Kidney (tissue), 14 donors: Measurements from ENCODE around the gene MTTP. TPM values are rescaled to one million over a fixed set of nuclear protein-coding genes. Genes with fewer than 3 reads are reported as not detected.

Source experiments
- DNase-seq, 5 donors: peaks; one replicate each; pipeline ENCODE4 v3.0.0-alpha.2; 2013 to 2020
- FAIRE-seq: peaks from 2 replicates; lab custom pipeline; 2012; peaks lifted over from hg19 to GRCh38; lab: Jason Lieb, UNC
- H3K27ac ChIP-seq, 2 donors: one replicate each; pipeline ENCODE4 v1.7.0; 2013; ENCODE audit warnings: low read depth in 2 of 2, low read length in 2 of 2, inconsistent platforms in 1 of 2
- H3K27me3 ChIP-seq: one replicate; pipeline ENCODE4 v1.7.1; 2013; ENCODE audit warnings: low read length, inconsistent platforms; ENCODE audit not compliant: control insufficient read depth, insufficient read depth
- H3K36me3 ChIP-seq, 3 donors: one replicate each; pipeline versions ENCODE4 v1.7.0 to v1.7.1; 2013; ENCODE audit warnings: low read length in 3 of 3, control low read depth in 1 of 3, inconsistent platforms in 1 of 3; ENCODE audit not compliant: insufficient read depth in 3 of 3, control insufficient read depth in 2 of 3
- H3K4me1 ChIP-seq, 3 donors: one replicate each; pipeline versions ENCODE4 v1.7.0 to v1.7.1; 2013; ENCODE audit warnings: low read length in 3 of 3, inconsistent platforms in 1 of 3, low read depth in 1 of 3; ENCODE audit not compliant: control insufficient read depth in 2 of 3, insufficient read depth in 2 of 3
- H3K4me3 ChIP-seq, 3 donors: one replicate each; pipeline versions ENCODE4 v1.7.0 to v1.8.1; 2013; ENCODE audit warnings: low read length in 3 of 3, control low read depth in 1 of 3, inconsistent platforms in 1 of 3
- H3K9ac ChIP-seq, 3 donors: one replicate each; pipeline versions ENCODE4 v1.7.0 to v1.7.1; 2013; ENCODE audit warnings: low read length in 3 of 3, control low read depth in 1 of 3, inconsistent platforms in 1 of 3
- H3K9me3 ChIP-seq, 3 donors: one replicate each; pipeline versions ENCODE4 v1.7.0 to v1.7.1; 2013; ENCODE audit warnings: low read length in 3 of 3, control low read depth in 1 of 3, inconsistent platforms in 1 of 3; ENCODE audit not compliant: control insufficient read depth in 2 of 3, insufficient read depth in 1 of 3
- CTCF ChIP-seq: IDR thresholded peaks from 3 replicates; pipeline ENCODE4 v1.5.1; 2012; ENCODE audit warnings: mild to moderate bottlenecking, moderate library complexity, borderline replicate concordance; ENCODE audit not compliant: insufficient read depth; ENCODE audit errors: extremely low read depth
- intact Hi-C: fragments of 100-400 bp; cut with DNase I; formaldehyde crosslinking; loops from one replicate; pipeline ENCODE4 v1.11.1; 2022
- polyA plus RNA-seq: library from polyadenylated mRNA; stranded (reverse); fragments of 350-450 nt; fragmentation: Illumina TruSeq; extraction: RNeasy Lipid Tissue Mini Kit (QIAGEN cat#74804); gene quantifications from one replicate; pipeline ENCODE4 v1.2.3, GENCODE V29; 2014; ENCODE audit warnings: low read depth, low replicate concordance; ENCODE audit not compliant: insufficient read depth
- total RNA-seq: library from RNA; stranded (reverse); fragmentation: NEBNext Ultra II Directional; extraction: Animal tissue kit (Norgen Biotek cat#: 25700); gene quantifications from one replicate; pipeline ENCODE4 v1.2.1, GENCODE V29; 2021
- donor health status: control.
- donor health status: control.
- donor health status: control.
- donor health status: control.
- donor health status: control.
- donor health status: DM: yes; HTN: yes; CAD: no.
- donor health status: Normal renal cell carcinoma (clear cell type).

MTTP gene
- total and polyA plus RNA-seq, 2 donors from 2014 or later: 0.19 to 5.8 TPM

GRCh38 chr4:99624141-99624719 is 49.6 kb downstream of the MTTP start:
- H3K36me3 ChIP-seq: no peaks in the 10 kb centered on the region
- no peak for TF ChIP-seq CTCF
- DNase-seq (no peak), FAIRE-seq (no peak)
- H3K4me3 ChIP-seq: no peak overlapping the region
- no peaks in the 10 kb centered on the region for H3K9me3 ChIP-seq
- no peaks in the 10 kb centered on the region for H3K27me3 ChIP-seq
- intact Hi-C loops: no loop called here
- H3K9ac ChIP-seq: no peak overlapping the region
- no peak overlapping the region for H3K27ac ChIP-seq
- no peaks in the 10 kb centered on the region for H3K4me1 ChIP-seq

GRCh38 chr4:99625369-99625768 is 50.7 kb downstream of the MTTP start:
- intact Hi-C loops: no loop called here
- no peaks in the 10 kb centered on the region for H3K4me1 ChIP-seq
- no peaks in the 10 kb centered on the region for H3K9me3 ChIP-seq
- H3K4me3 ChIP-seq: no peak overlapping the region
- no peak for TF ChIP-seq CTCF
- H3K27ac ChIP-seq: no peak overlapping the region
- H3K27me3 ChIP-seq: no peaks in the 10 kb centered on the region
- H3K9ac ChIP-seq: no peak overlapping the region
- DNase-seq (no peak), FAIRE-seq (no peak)
- no peaks in the 10 kb centered on the region for H3K36me3 ChIP-seq

GRCh38 chr4:99628040-99628439 is 53.4 kb downstream of the MTTP start:
- no peaks in the 10 kb centered on the region for H3K27me3 ChIP-seq
- no peaks in the 10 kb centered on the region for H3K4me1 ChIP-seq
- FAIRE-seq: no peak
- no peaks in the 10 kb centered on the region for H3K9me3 ChIP-seq
- no peak for TF ChIP-seq CTCF
- no peak overlapping the region for H3K9ac ChIP-seq
- no peak overlapping the region for H3K27ac ChIP-seq
- intact Hi-C loops: no loop called here
- no peaks in the 10 kb centered on the region for H3K36me3 ChIP-seq
- no peak for DNase-seq
- H3K4me3 ChIP-seq: no peak overlapping the region
